HCT116 (cell line): Measurements from ENCODE around the gene TPM3. TPM values are rescaled to one million over a fixed set of nuclear protein-coding genes. Genes with fewer than 3 reads are reported as not detected.

Experiments
- ATAC-seq: fragments of 200-7000 bp; cut with Tn5 transposase; 2 replicates; pipeline ENCODE4 v1.9.1; 2020; ENCODE audit warnings: mild to moderate bottlenecking, moderate library complexity
- BruUV-seq: library from RNA; stranded (reverse); fragments of 400-500 nt; replicated peaks from 2 replicates; lab custom pipeline; 2021; lab: Mats Ljungman, UMichigan
- CTCF ChIA-PET: fragments of 300-600 bp; sonication (Branson Sonifier 250); formaldehyde crosslinking; loops from one replicate; lab custom pipeline; 2021; ENCODE audit warnings: antibody characterized with exemption; lab: Charles Lee
- POLR2A ChIA-PET: fragments of 300-600, 350-600 bp; sonication (Branson Sonifier 250); formaldehyde crosslinking; loops from one replicate; lab custom pipeline; 2021; ENCODE audit warnings: antibody characterized with exemption; lab: Charles Lee
- RAD21 ChIA-PET, 2 experiments: fragments of 300-600 bp; sonication (Branson Sonifier 250); formaldehyde crosslinking; loops; one replicate each; lab custom pipeline; 2023; ENCODE audit warnings: low total read pairs in 2 of 2; ENCODE audit not compliant: uncharacterized antibody in 2 of 2, unreplicated experiment in 2 of 2, low non-redundant PET in 1 of 2; lab: Charles Lee
- DNase-seq: peaks from one replicate; pipeline ENCODE4 v3.0.0-alpha.2; 2010; ENCODE audit warnings: low read depth, low spot score
- H2AFZ ChIP-seq: fragments of 200-600 bp; shearing (Covaris generic), sonication (generic); 2 replicates; pipeline ENCODE4 v1.6.1; 2017; ENCODE audit warnings: low read depth, mixed run types, mixed read lengths, antibody characterized with exemption, low read length; ENCODE audit not compliant: poor library complexity, severe bottlenecking
- H3K27ac ChIP-seq: 2 replicates; pipeline ENCODE4 v1.5.1; 2012; ENCODE audit warnings: low read depth, low read length
- H3K27me3 ChIP-seq: fragments of 200-600 bp; sonication (generic); 2 replicates; pipeline ENCODE4 v1.6.1; 2016; ENCODE audit warnings: mixed run types, low read length, mixed read lengths; ENCODE audit not compliant: insufficient read depth
- H3K36me3 ChIP-seq, 2 experiments: fragments of 200-500 bp in 1 of 2; fragments of 200-600 bp in 1 of 2; sonication (Bioruptor generic) in 1 of 2; sonication (generic) in 1 of 2; 2 replicates each; pipeline versions ENCODE4 v1.5.1 to v1.6.1; 2014 to 2016; ENCODE audit warnings: low read length in 2 of 2, inconsistent platforms in 1 of 2, mixed read lengths in 1 of 2, mixed run types in 1 of 2; ENCODE audit not compliant: insufficient read depth in 2 of 2, control insufficient read depth in 1 of 2
- H3K4me1 ChIP-seq, 2 experiments: fragments of 200-600 bp in 1 of 2; sonication (generic) in 1 of 2; 2 replicates each; pipeline versions ENCODE4 v1.5.1 to v1.6.1; 2012 to 2017; ENCODE audit warnings: low read length in 2 of 2, inconsistent platforms in 1 of 2, mild to moderate bottlenecking in 1 of 2, mixed read lengths in 1 of 2, mixed run types in 1 of 2, moderate library complexity in 1 of 2; ENCODE audit not compliant: insufficient read depth in 2 of 2, control insufficient read depth in 1 of 2
- H3K4me2 ChIP-seq: fragments of 200-600 bp; sonication (generic); 2 replicates; pipeline ENCODE4 v1.6.1; 2017; ENCODE audit warnings: mixed run types, low read length, mixed read lengths
- H3K4me3 ChIP-seq, 2 experiments: fragments of 200-600 bp in 1 of 2; sonication (generic) in 1 of 2; replicated peaks in 1 of 2; 2 replicates each; pipeline ENCODE4 v1.5.1; 2011 to 2016; ENCODE audit warnings: low read length in 2 of 2, control low read depth in 1 of 2, low read depth in 1 of 2, mild to moderate bottlenecking in 1 of 2, mixed read lengths in 1 of 2, mixed run types in 1 of 2
- H3K79me2 ChIP-seq: fragments of 200-600 bp; sonication (generic); 2 replicates; pipeline ENCODE4 v1.6.1; 2017; ENCODE audit warnings: mild to moderate bottlenecking, mixed run types, low read length, moderate library complexity, mixed read lengths; ENCODE audit not compliant: insufficient read depth
- H3K9ac ChIP-seq: fragments of 200-600 bp; sonication (generic); 2 replicates; pipeline ENCODE4 v1.6.1; 2016; ENCODE audit warnings: low read length, mixed read lengths
- H3K9me2 ChIP-seq: fragments of 200-600 bp; sonication (generic), shearing (Covaris generic); 2 replicates; pipeline ENCODE4 v1.6.1; 2017; ENCODE audit warnings: mixed run types, mild to moderate bottlenecking, moderate library complexity; ENCODE audit not compliant: insufficient read depth
- H3K9me3 ChIP-seq, 2 experiments: fragments of 200-500 bp in 1 of 2; fragments of 200-600 bp in 1 of 2; sonication (Bioruptor generic) in 1 of 2; sonication (generic) in 1 of 2; 2 replicates each; pipeline ENCODE4 v1.6.1; 2014 to 2017; ENCODE audit warnings: low read length in 2 of 2, mixed read lengths in 2 of 2, inconsistent platforms in 1 of 2, low read depth in 1 of 2, mild to moderate bottlenecking in 1 of 2, mixed run types in 1 of 2, moderate library complexity in 1 of 2; ENCODE audit not compliant: control insufficient read depth in 1 of 2, insufficient read depth in 1 of 2
- H4K20me1 ChIP-seq: fragments of 200-600 bp; sonication (generic), shearing (Covaris generic); 2 replicates; pipeline ENCODE4 v1.6.1; 2017; ENCODE audit warnings: mixed run types, mild to moderate bottlenecking, moderate library complexity; ENCODE audit not compliant: insufficient read depth
- EZH2 ChIP-seq: fragments of 200-600 bp; sonication (generic); IDR thresholded peaks from 2 replicates; pipeline ENCODE4 v1.6.1; 2017; ENCODE audit warnings: antibody characterized with exemption, mixed run types
- FOSL1 ChIP-seq: IDR thresholded peaks from 2 replicates; pipeline ENCODE4 v1.6.1; 2012; ENCODE audit warnings: low read depth
- JUND ChIP-seq: IDR thresholded peaks from 2 replicates; pipeline ENCODE4 v1.6.1; 2012
- POLR2AphosphoS5 ChIP-seq: IDR thresholded peaks from 2 replicates; pipeline ENCODE4 v1.6.1; 2011; ENCODE audit warnings: mild to moderate bottlenecking, low read depth, low read length, moderate library complexity
- RAD21 ChIP-seq: IDR thresholded peaks from 2 replicates; pipeline ENCODE4 v1.6.1; 2012; ENCODE audit warnings: low read depth, mild to moderate bottlenecking
- SIN3A ChIP-seq: IDR thresholded peaks from 2 replicates; pipeline ENCODE4 v1.6.1; 2012; ENCODE audit warnings: low read depth
- SP1 ChIP-seq: IDR thresholded peaks from 2 replicates; pipeline ENCODE4 v1.6.1; 2012; ENCODE audit warnings: low read depth
- SRF ChIP-seq: IDR thresholded peaks from 2 replicates; pipeline ENCODE4 v1.6.1; 2012; ENCODE audit warnings: low read depth
- YY1 ChIP-seq: IDR thresholded peaks from 2 replicates; pipeline ENCODE4 v1.6.1; 2011; ENCODE audit warnings: low read length, low read depth, moderate library complexity, mild to moderate bottlenecking; ENCODE audit not compliant: insufficient replicate concordance; ENCODE audit errors: extremely low read depth
- ZFX ChIP-seq: fragments of 450-650 bp; IDR thresholded peaks from 2 replicates; pipeline ENCODE4 v1.6.1; 2017
- ZNF274 ChIP-seq: fragments of 200-500 bp; sonication (Bioruptor generic); IDR thresholded peaks from 2 replicates; pipeline ENCODE4 v1.6.1; 2014; ENCODE audit warnings: mild to moderate bottlenecking, low read depth, low read length, inconsistent platforms
- intact Hi-C: fragments of 100-400 bp; cut with micrococcal nuclease; formaldehyde crosslinking; loops from 2 replicates; pipeline ENCODE4 v1.10.0; 2022
- total RNA-seq: library from RNA; stranded (reverse); gene quantifications from one replicate; pipeline ENCODE4 v1.2.1, GENCODE V29; 2021; ENCODE audit not compliant: unreplicated experiment
- TF ChIP-seq, protein P1 (sequence below): IDR thresholded peaks from 2 replicates; pipeline ENCODE4 v1.6.1; 2012
- TF ChIP-seq, protein P2 (sequence below): IDR thresholded peaks from 2 replicates; pipeline ENCODE4 v1.6.1; 2012
- TF ChIP-seq, protein P3 (sequence below): IDR thresholded peaks from 2 replicates; pipeline ENCODE4 v1.6.1; 2011; ENCODE audit warnings: mild to moderate bottlenecking, low read length, moderate library complexity; ENCODE audit not compliant: insufficient replicate concordance; ENCODE audit errors: extremely low read depth
- TF ChIP-seq, protein P4 (sequence below): IDR thresholded peaks from 2 replicates; pipeline ENCODE4 v1.6.1; 2012; ENCODE audit warnings: low read depth

The TPM3 gene
- total RNA-seq, 1 experiment from 2014 or later = 457 TPM

DNA sequence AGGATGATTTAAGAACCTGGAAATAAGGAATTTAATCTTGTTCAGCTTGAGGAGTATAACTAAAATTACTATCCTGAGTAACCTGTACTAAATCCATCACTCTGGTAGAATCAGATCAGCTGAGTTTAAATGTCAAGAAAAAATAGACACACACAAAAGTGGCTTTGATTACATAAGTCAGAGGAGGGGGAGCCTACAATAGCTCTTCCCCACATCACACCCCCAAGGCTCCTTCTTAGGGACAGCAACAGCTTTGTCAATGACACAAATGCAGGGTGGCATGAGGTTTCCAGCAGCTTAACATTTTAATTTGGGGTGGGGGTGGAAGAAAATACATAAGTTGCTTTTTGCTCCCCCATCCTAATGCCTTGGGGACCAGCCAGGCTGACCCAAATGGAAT lies 24.4 kb downstream of the TPM3 start:
- H3K36me3 ChIP-seq = peaks cover 68 to 91% of the 10 kb centered on the region in 2 experiments
- TF ChIP-seq JUND (no peak), ZFX (no peak), EZH2 (no peak), FOSL1 (no peak), POLR2AphosphoS5 (no peak), ZNF274 (no peak), SP1 (no peak)
- TF ChIP-seq, protein P1, sequence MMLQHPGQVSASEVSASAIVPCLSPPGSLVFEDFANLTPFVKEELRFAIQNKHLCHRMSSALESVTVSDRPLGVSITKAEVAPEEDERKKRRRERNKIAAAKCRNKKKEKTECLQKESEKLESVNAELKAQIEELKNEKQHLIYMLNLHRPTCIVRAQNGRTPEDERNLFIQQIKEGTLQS = no peak
- TF ChIP-seq, protein P2, sequence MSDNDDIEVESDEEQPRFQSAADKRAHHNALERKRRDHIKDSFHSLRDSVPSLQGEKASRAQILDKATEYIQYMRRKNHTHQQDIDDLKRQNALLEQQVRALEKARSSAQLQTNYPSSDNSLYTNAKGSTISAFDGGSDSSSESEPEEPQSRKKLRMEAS = no peak
- H3K27ac ChIP-seq = no peak overlapping the region
- no peak overlapping the region for H3K9ac ChIP-seq
- BruUV-seq = no TSS peak
- DNase-seq (no peak), ATAC-seq (no peak)
- H4K20me1 ChIP-seq = peaks cover 3% of the 10 kb centered on the region; the same call in 1 of the 2 replicates
- H3K4me1 ChIP-seq = no peaks in the 10 kb centered on the region
- no peak overlapping the region for H3K4me3 ChIP-seq
- H3K27me3 ChIP-seq = no peaks in the 10 kb centered on the region
- H3K79me2 ChIP-seq = peaks cover 90% of the 10 kb centered on the region
- CTCF ChIA-PET = no interaction called here
- H2AFZ ChIP-seq = no peak overlapping the region
- RAD21 ChIA-PET = no interaction called here
- POLR2A ChIA-PET = no interaction called here
- no peaks in the 10 kb centered on the region for H3K9me2 ChIP-seq
- intact Hi-C loops = no loop called here
- no peaks in the 10 kb centered on the region for H3K9me3 ChIP-seq
- no peak overlapping the region for H3K4me2 ChIP-seq

DNA sequence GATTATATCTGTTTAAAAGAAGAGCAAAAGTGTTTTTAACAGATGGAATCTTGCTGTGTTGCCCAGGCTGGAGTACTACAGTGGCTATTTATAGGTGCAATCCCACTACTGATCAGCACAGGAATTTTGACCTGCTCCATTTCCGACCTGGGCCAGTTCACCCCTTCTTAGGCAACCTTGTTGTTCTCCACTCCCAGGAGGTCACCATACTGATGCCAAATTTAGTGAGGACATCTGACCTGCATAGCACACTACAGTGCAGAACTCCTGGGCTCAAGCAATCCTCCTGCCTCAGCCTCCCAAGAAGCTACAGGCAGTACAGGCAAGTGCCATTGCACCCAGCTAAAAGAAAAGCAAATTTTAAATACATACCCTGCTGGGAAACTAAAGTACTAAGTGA lies 25.7 kb downstream of the TPM3 start:
- intact Hi-C loops = no loop called here
- Histone ChIP-seq H4K20me1 (no peaks in the 10 kb centered on the region), H3K27ac (no peak overlapping the region), H3K4me1 (no peaks in the 10 kb centered on the region), H3K9me3 (no peaks in the 10 kb centered on the region), H3K27me3 (no peaks in the 10 kb centered on the region), H2AFZ (no peak overlapping the region), H3K9me2 (no peaks in the 10 kb centered on the region), H3K4me3 (no peak overlapping the region), H3K79me2 (peaks cover 88% of the 10 kb centered on the region), H3K36me3 (peaks cover 63 to 89% of the 10 kb centered on the region in 2 experiments), H3K9ac (no peak overlapping the region), H3K4me2 (no peak overlapping the region)
- ATAC-seq (no peak), DNase-seq (no peak)
- POLR2A ChIA-PET = no interaction called here
- no TSS peak for BruUV-seq
- RAD21 ChIA-PET = no interaction called here
- CTCF ChIA-PET = no interaction called here
- TF ChIP-seq SIN3A = no peak
- TF ChIP-seq, protein P3, sequence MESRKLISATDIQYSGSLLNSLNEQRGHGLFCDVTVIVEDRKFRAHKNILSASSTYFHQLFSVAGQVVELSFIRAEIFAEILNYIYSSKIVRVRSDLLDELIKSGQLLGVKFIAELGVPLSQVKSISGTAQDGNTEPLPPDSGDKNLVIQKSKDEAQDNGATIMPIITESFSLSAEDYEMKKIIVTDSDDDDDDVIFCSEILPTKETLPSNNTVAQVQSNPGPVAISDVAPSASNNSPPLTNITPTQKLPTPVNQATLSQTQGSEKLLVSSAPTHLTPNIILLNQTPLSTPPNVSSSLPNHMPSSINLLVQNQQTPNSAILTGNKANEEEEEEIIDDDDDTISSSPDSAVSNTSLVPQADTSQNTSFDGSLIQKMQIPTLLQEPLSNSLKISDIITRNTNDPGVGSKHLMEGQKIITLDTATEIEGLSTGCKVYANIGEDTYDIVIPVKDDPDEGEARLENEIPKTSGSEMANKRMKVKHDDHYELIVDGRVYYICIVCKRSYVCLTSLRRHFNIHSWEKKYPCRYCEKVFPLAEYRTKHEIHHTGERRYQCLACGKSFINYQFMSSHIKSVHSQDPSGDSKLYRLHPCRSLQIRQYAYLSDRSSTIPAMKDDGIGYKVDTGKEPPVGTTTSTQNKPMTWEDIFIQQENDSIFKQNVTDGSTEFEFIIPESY = no peak
- no peak for TF ChIP-seq SRF
- TF ChIP-seq, protein P1 = no peak
- TF ChIP-seq, protein P4, sequence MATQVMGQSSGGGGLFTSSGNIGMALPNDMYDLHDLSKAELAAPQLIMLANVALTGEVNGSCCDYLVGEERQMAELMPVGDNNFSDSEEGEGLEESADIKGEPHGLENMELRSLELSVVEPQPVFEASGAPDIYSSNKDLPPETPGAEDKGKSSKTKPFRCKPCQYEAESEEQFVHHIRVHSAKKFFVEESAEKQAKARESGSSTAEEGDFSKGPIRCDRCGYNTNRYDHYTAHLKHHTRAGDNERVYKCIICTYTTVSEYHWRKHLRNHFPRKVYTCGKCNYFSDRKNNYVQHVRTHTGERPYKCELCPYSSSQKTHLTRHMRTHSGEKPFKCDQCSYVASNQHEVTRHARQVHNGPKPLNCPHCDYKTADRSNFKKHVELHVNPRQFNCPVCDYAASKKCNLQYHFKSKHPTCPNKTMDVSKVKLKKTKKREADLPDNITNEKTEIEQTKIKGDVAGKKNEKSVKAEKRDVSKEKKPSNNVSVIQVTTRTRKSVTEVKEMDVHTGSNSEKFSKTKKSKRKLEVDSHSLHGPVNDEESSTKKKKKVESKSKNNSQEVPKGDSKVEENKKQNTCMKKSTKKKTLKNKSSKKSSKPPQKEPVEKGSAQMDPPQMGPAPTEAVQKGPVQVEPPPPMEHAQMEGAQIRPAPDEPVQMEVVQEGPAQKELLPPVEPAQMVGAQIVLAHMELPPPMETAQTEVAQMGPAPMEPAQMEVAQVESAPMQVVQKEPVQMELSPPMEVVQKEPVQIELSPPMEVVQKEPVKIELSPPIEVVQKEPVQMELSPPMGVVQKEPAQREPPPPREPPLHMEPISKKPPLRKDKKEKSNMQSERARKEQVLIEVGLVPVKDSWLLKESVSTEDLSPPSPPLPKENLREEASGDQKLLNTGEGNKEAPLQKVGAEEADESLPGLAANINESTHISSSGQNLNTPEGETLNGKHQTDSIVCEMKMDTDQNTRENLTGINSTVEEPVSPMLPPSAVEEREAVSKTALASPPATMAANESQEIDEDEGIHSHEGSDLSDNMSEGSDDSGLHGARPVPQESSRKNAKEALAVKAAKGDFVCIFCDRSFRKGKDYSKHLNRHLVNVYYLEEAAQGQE = no peak
- TF ChIP-seq, protein P2 = no peak
- TF ChIP-seq JUND = no peak
- no peak for TF ChIP-seq RAD21
- TF ChIP-seq YY1 = no peak
